B cell (primary cell): ENCODE data around the gene TESK2. TPM values are rescaled to one million over a fixed set of nuclear protein-coding genes. Genes with fewer than 3 reads are reported as not detected.

Experiments
- ATAC-seq: fragments of 200-7000 bp; cut with Tn5 transposase; one replicate; pipeline ENCODE4 v1.10.0; 2021; ENCODE audit warnings: low read depth, mild to moderate bottlenecking, moderate number of reproducible peaks, moderate library complexity
- CTCF ChIA-PET: fragments of 350-600 bp; sonication (Branson Sonifier 250); formaldehyde crosslinking; loops from one replicate; lab custom pipeline; 2021; ENCODE audit warnings: antibody characterized with exemption, inconsistent platforms; lab: Charles Lee
- POLR2A ChIA-PET: fragments of 350-600 bp; sonication (Branson Sonifier 250); formaldehyde crosslinking; loops from one replicate; lab custom pipeline; 2021; ENCODE audit warnings: antibody characterized with exemption; lab: Charles Lee
- DNase-seq: peaks from one replicate; pipeline ENCODE4 v3.0.0; 2013
- H2AFZ ChIP-seq: 2 replicates; pipeline ENCODE4 v1.6.1; 2012; ENCODE audit warnings: mild to moderate bottlenecking, low read depth, low read length; ENCODE audit not compliant: insufficient read depth, poor library complexity, severe bottlenecking
- H3K27ac ChIP-seq, 2 donors: 1 replicate in 1 of 2; 2 replicates in 1 of 2; pipeline ENCODE4 v1.5.1; 2012 to 2013; ENCODE audit warnings: low read length in 2 of 2, mild to moderate bottlenecking in 2 of 2, moderate library complexity in 1 of 2
- H3K27me3 ChIP-seq, 4 experiments: fragments of 200-600 bp in 1 of 4; sonication (generic) in 1 of 4; replicated peaks in 1 of 4; 1 replicate in 2 of 4; 2 replicates in 2 of 4; pipeline versions ENCODE4 v1.6.1 to v1.7.0; 2013 to 2016; ENCODE audit warnings: low read length in 3 of 4, mild to moderate bottlenecking in 2 of 4, mixed read lengths in 1 of 4, moderate library complexity in 1 of 4; ENCODE audit not compliant: insufficient read depth in 4 of 4, control insufficient read depth in 3 of 4; ENCODE audit errors: control extremely low read depth in 1 of 4
- H3K36me3 ChIP-seq, 2 experiments: replicated peaks in 1 of 2; 1 replicate in 1 of 2; 2 replicates in 1 of 2; pipeline versions ENCODE4 v1.6.1 to v1.7.1; 2013; ENCODE audit warnings: low read length in 1 of 2; ENCODE audit not compliant: insufficient read depth in 2 of 2, control insufficient read depth in 1 of 2; ENCODE audit errors: control extremely low read depth in 1 of 2, extremely low read depth in 1 of 2
- H3K4me1 ChIP-seq, 2 donors: fragments of 200-600 bp in 1 of 2; sonication (generic) in 1 of 2; 1 replicate in 1 of 2; 2 replicates in 1 of 2; pipeline versions ENCODE4 v1.5.1 to v1.6.1; 2013 to 2017; ENCODE audit warnings: low read length in 2 of 2; ENCODE audit not compliant: control insufficient read depth in 2 of 2, insufficient read depth in 2 of 2
- H3K4me2 ChIP-seq: replicated peaks from 2 replicates; pipeline ENCODE3; 2012; ENCODE audit warnings: mild to moderate bottlenecking, low read depth, low read length; ENCODE audit not compliant: poor library complexity, severe bottlenecking
- H3K4me3 ChIP-seq, 5 experiments: fragments of 200-600 bp in 1 of 5; sonication (generic) in 1 of 5; 1 replicate in 3 of 5; 2 replicates in 2 of 5; pipeline versions ENCODE4 v1.5.1 to v1.7.0; 2011 to 2016; ENCODE audit warnings: low read length in 4 of 5, mild to moderate bottlenecking in 4 of 5, low read depth in 2 of 5, control low read depth in 1 of 5, moderate library complexity in 1 of 5; ENCODE audit not compliant: insufficient read depth in 1 of 5; ENCODE audit errors: control extremely low read depth in 1 of 5, extremely low read depth in 1 of 5
- H3K79me2 ChIP-seq: fragments of 200-600 bp; sonication (generic); one replicate; pipeline ENCODE4 v1.6.0; 2016; ENCODE audit warnings: low read length; ENCODE audit not compliant: control insufficient read depth, insufficient read depth
- H3K9ac ChIP-seq: fragments of 200-600 bp; sonication (generic); 2 replicates; pipeline ENCODE4 v1.6.1; 2017; ENCODE audit warnings: mild to moderate bottlenecking, low read length, moderate library complexity
- H3K9me3 ChIP-seq, 3 donors: one replicate each; pipeline versions ENCODE4 v1.6.1 to v1.7.1; 2013; ENCODE audit warnings: low read length in 2 of 3; ENCODE audit not compliant: control insufficient read depth in 2 of 3, insufficient read depth in 1 of 3; ENCODE audit errors: control extremely low read depth in 1 of 3
- H4K20me1 ChIP-seq: 2 replicates; pipeline ENCODE4 v1.6.0; 2012; ENCODE audit warnings: mild to moderate bottlenecking, low read length; ENCODE audit not compliant: insufficient read depth, control insufficient read depth, poor library complexity, severe bottlenecking
- H3K27ac Mint-ChIP-seq: one replicate; pipeline ENCODE4 v1.8.0; 2021; ENCODE audit warnings: mixed read lengths
- H3K27me3 Mint-ChIP-seq: one replicate; pipeline ENCODE4 v1.8.0; 2021; ENCODE audit warnings: mixed read lengths
- H3K4me1 Mint-ChIP-seq: one replicate; pipeline ENCODE4 v1.8.0; 2021; ENCODE audit warnings: mixed read lengths
- H3K4me3 Mint-ChIP-seq: one replicate; pipeline ENCODE4 v1.8.0; 2021; ENCODE audit warnings: mixed read lengths
- H3K9me3 Mint-ChIP-seq: one replicate; pipeline ENCODE4 v1.8.0; 2022; ENCODE audit warnings: mixed read lengths; ENCODE audit not compliant: insufficient read depth
- CTCF ChIP-seq: fragments of 200-600 bp; IDR thresholded peaks from one replicate; pipeline ENCODE4 v1.8.0; 2022; ENCODE audit warnings: antibody characterized with exemption, mild to moderate bottlenecking
- EZH2 ChIP-seq: IDR thresholded peaks from 2 replicates; pipeline ENCODE4 v1.6.1; 2012; ENCODE audit warnings: borderline replicate concordance, low read depth, mild to moderate bottlenecking, moderate library complexity, low read length; ENCODE audit not compliant: insufficient read depth, poor library complexity, severe bottlenecking
- intact Hi-C: fragments of 100-400 bp; cut with micrococcal nuclease; formaldehyde crosslinking; loops from one replicate; pipeline ENCODE4 v1.10.0; 2022
- polyA plus RNA-seq: library from polyadenylated mRNA; depleted of rRNA; stranded (reverse); fragments of >200 nt; gene quantifications from 2 replicates; pipeline ENCODE4 v1.2.3, GENCODE V29; 2012
- total RNA-seq, 2 donors: library from RNA; stranded (reverse); fragments of 120-200 nt in 1 of 2; gene quantifications; 1 replicate in 1 of 2; 2 replicates in 1 of 2; pipeline versions ENCODE4 v1.2.3 to v1.2.4, GENCODE V29; 2013 to 2022

TESK2 gene
- total and polyA plus RNA-seq, 2 donors (not counting 1 experiment from before 2014, with no cell fraction given), result 21.7 to 27.0 TPM

DNA sequence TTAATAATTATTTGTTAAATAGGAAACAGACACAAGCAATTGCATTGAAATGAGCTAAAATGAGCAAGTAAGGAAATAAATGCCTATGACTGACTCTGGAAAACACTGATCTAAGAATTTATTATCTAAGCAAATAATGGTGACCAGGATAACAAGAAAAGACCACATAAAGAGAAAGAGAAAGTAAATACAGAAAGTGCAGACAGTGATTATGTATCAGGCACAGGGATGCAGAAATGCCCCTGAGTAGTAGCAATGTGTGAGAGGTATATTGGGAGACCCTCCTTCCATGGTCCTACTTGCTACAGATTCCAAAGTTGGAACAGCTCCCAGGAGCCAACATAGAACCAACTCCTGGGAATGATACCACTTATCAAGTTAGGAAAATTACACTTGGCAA is 117.4 kb downstream of the TESK2 start:
- POLR2A ChIA-PET, result interaction anchor here (1.0 kb wide), 1 partner anchor 145 kb away, joined by 3 read pairs; no protein-coding TSS in a partner anchor
- Mint-ChIP-seq H3K4me3 (peak overlapping the region; percentile 65), H3K4me1 (peaks cover 41% of the 10 kb centered on the region), H3K27me3 (no peaks in the 10 kb centered on the region), H3K27ac (peak overlapping the region; percentile 72), H3K9me3 (no peaks in the 10 kb centered on the region)
- intact Hi-C loops, result no loop called here
- H3K9me3 ChIP-seq, result peaks cover 0 to 3% (median 0%) of the 10 kb centered on the region in 3 donors
- CTCF ChIA-PET, result interaction anchor here (1.0 to 3.4 kb wide), 7 partner anchors 14 to 139 kb away, joined by 3 to 34 read pairs (median 3); no protein-coding TSS in a partner anchor
- no peaks in the 10 kb centered on the region for H3K27me3 ChIP-seq
- H3K79me2 ChIP-seq, result no peaks in the 10 kb centered on the region
- H3K4me1 ChIP-seq, result peaks cover 28 to 34% of the 10 kb centered on the region in 2 donors
- ATAC-seq (no peak), DNase-seq (peak; percentile 18)
- H3K9ac ChIP-seq, result peak overlapping the region; percentile 40
- peak overlapping the region; percentile 57 for H3K4me2 ChIP-seq
- H2AFZ ChIP-seq, result peak overlapping the region; percentile 14
- no peak for TF ChIP-seq EZH2
- no peak for TF ChIP-seq CTCF
- no peaks in the 10 kb centered on the region for H3K36me3 ChIP-seq
- H4K20me1 ChIP-seq, result no peaks in the 10 kb centered on the region
- peak overlapping the region; percentile 28 to 69 for H3K27ac ChIP-seq
- peak overlapping the region in 2 of 5 experiments; percentile 2 to 13 for H3K4me3 ChIP-seq

DNA sequence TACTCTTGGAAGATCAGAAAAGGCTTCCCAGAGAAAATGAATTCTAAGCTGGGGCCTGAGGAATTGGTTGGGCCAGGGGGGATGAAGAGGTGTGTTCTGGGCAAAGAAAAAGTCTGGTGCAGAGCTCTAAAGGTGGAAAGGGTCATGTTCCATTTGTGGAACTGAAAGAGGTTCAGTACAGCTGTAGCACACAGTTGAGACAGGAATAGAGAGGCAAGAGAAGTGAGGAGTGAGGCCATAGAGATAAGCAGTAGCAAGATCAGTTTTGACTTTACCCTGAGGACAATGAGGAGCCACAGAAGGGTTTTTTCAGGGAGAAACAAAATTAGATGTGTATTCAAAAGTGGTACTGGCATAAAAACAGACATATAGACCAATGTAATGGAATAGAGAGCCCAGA is 120.4 kb downstream of the TESK2 start:
- no peak overlapping the region for H3K4me2 ChIP-seq
- Mint-ChIP-seq H3K4me1 (peaks cover 38% of the 10 kb centered on the region), H3K9me3 (no peaks in the 10 kb centered on the region), H3K4me3 (no peak overlapping the region), H3K27me3 (no peaks in the 10 kb centered on the region), H3K27ac (peak overlapping the region; percentile 7)
- ChIA-PET POLR2A (no interaction called here), CTCF (interaction anchor here (0.9 to 3.8 kb wide), 3 partner anchors 10 to 122 kb away, joined by 3 to 13 read pairs (median 5); partner anchors contain the start of gene TESK2)
- no peak for ATAC-seq
- no peaks in the 10 kb centered on the region for H4K20me1 ChIP-seq
- no peak overlapping the region for H2AFZ ChIP-seq
- no peak overlapping the region for H3K9ac ChIP-seq
- H3K79me2 ChIP-seq, result no peaks in the 10 kb centered on the region
- H3K27me3 ChIP-seq, result no peaks in the 10 kb centered on the region
- no peaks in the 10 kb centered on the region for H3K36me3 ChIP-seq
- peak overlapping the region in 1 of 2 donors; percentile 52 for H3K27ac ChIP-seq
- peaks cover 28 to 34% of the 10 kb centered on the region in 2 donors for H3K4me1 ChIP-seq
- no peak for DNase-seq
- TF ChIP-seq EZH2 (no peak), CTCF (no peak)
- intact Hi-C loops, result no loop called here
- peaks cover 0 to 3% (median 0%) of the 10 kb centered on the region in 3 donors for H3K9me3 ChIP-seq
- H3K4me3 ChIP-seq, result no peak overlapping the region
